HG03025 (cell line): ENCODE results near the gene VASN.

Source experiments
- ATAC-seq: cut with Tn5 transposase; IDR thresholded peaks from one replicate; pipeline ENCODE4 v1.9.1; 2021; ENCODE audit warnings: mild to moderate bottlenecking, moderate library complexity; ENCODE audit not compliant: unreplicated experiment, low FRiP score

The VASN gene

GRCh38 chr16:4370570-4371356 lies 885 bp upstream of the VASN start:
- ATAC-seq = no peak

- ATAC-seq = no peak
Observed at GRCh38 chr16:4372001-4372577, 441 bp downstream of the VASN start.

- ATAC-seq = no peak
Observed at GRCh38 chr16:4372578-4373355, 1.1 kb downstream of the VASN start.

GRCh38 chr16:4373356-4373908 lies 1.8 kb downstream of the VASN start:
- ATAC-seq = no peak

GRCh38 chr16:4373909-4374742 lies 2.5 kb downstream of the VASN start:
- no peak for ATAC-seq

- no peak for ATAC-seq
Observed at GRCh38 chr16:4375717-4376116, 4.1 kb downstream of the VASN start.

- no peak for ATAC-seq
Observed at GRCh38 chr16:4376126-4376892, 4.7 kb downstream of the VASN start.

GRCh38 chr16:4376893-4377572 lies 5.4 kb downstream of the VASN start:
- ATAC-seq = no peak

GRCh38 chr16:4377573-4378154 lies 6.0 kb downstream of the VASN start:
- ATAC-seq = no peak

GRCh38 chr16:4378161-4378666 lies 6.6 kb downstream of the VASN start:
- ATAC-seq = no peak

- no peak for ATAC-seq
Observed at GRCh38 chr16:4378999-4379690, 7.5 kb downstream of the VASN start.

GRCh38 chr16:4380119-4381063 lies 8.7 kb downstream of the VASN start:
- ATAC-seq = no peak

- no peak for ATAC-seq
Observed at GRCh38 chr16:4381072-4381934, 9.7 kb downstream of the VASN start.

GRCh38 chr16:4381935-4382794 lies 10.5 kb downstream of the VASN start:
- ATAC-seq = no peak

GRCh38 chr16:4382795-4383357 lies 11.2 kb downstream of the VASN start:
- ATAC-seq = no peak
